Lower leg skin (tissue), 3 donors: ENCODE results near the gene CIAPIN1.

ENCODE experiments used
- CTCF ChIP-seq, 3 donors: fragments of 450-650 bp; IDR thresholded peaks; one replicate each; pipeline ENCODE4 v1.5.1; 2016; ENCODE audit warnings: antibody characterized with exemption in 3 of 3, mild to moderate bottlenecking in 3 of 3, moderate library complexity in 2 of 3
- POLR2A ChIP-seq, 2 donors: fragments of 450-650 bp; IDR thresholded peaks; one replicate each; pipeline ENCODE4 v1.6.1; 2016 to 2017; ENCODE audit warnings: antibody characterized with exemption in 2 of 2, mild to moderate bottlenecking in 1 of 2, moderate library complexity in 1 of 2

GRCh38 chr16:57395026-57395425 lies 52.2 kb downstream of the CIAPIN1 start:
- TF ChIP-seq CTCF (IDR thresholded peaks at IDR 0.05) (no peak), POLR2A (IDR thresholded peaks at IDR 0.05) (no peak)
